PC-3 (cell line): ENCODE measurements around the gene CTSZ.

Source experiments
- EZH2 ChIP-seq: fragments of 300-600 bp; sonication (generic); IDR thresholded peaks from one replicate; pipeline ENCODE4 v1.6.1; 2017; ENCODE audit warnings: antibody characterized with exemption, mild to moderate bottlenecking, low read length; ENCODE audit not compliant: unreplicated experiment
- EZH2phosphoT487 ChIP-seq: fragments of 300-600 bp; sonication (generic); IDR thresholded peaks from 2 replicates; pipeline ENCODE4 v1.6.1; 2018; ENCODE audit warnings: mild to moderate bottlenecking, antibody characterized with exemption, low read length, borderline replicate concordance
- TF ChIP-seq, protein P1 (sequence below): fragments of 300-600 bp; sonication (generic); conservative IDR thresholded peaks from 2 replicates; pipeline ENCODE4 v1.5.1; 2017; ENCODE audit warnings: antibody characterized with exemption, low read depth, mild to moderate bottlenecking, low read length

GRCh38 chr20:58975353-58975752 is 31.7 kb downstream of the CTSZ start:
- TF ChIP-seq, protein P1, sequence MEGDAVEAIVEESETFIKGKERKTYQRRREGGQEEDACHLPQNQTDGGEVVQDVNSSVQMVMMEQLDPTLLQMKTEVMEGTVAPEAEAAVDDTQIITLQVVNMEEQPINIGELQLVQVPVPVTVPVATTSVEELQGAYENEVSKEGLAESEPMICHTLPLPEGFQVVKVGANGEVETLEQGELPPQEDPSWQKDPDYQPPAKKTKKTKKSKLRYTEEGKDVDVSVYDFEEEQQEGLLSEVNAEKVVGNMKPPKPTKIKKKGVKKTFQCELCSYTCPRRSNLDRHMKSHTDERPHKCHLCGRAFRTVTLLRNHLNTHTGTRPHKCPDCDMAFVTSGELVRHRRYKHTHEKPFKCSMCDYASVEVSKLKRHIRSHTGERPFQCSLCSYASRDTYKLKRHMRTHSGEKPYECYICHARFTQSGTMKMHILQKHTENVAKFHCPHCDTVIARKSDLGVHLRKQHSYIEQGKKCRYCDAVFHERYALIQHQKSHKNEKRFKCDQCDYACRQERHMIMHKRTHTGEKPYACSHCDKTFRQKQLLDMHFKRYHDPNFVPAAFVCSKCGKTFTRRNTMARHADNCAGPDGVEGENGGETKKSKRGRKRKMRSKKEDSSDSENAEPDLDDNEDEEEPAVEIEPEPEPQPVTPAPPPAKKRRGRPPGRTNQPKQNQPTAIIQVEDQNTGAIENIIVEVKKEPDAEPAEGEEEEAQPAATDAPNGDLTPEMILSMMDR = no peak
- no peak for TF ChIP-seq EZH2
- no peak for TF ChIP-seq EZH2phosphoT487
